Activated naive CD4-positive, alpha-beta T cell treated with Interleukin-2 at 50 U/mL for 16 hours (primary cell): Measurements from ENCODE around the gene SOS1.
"Not testable (repeated sequence)": the region's sequence is repeated elsewhere in the genome, so short reads cannot be mapped to it uniquely, and the experiment has no call there.

Experiments
- DNase-seq: peaks from one replicate; pipeline ENCODE4 v3.0.0-alpha.2; 2020

Gene SOS1

DNA sequence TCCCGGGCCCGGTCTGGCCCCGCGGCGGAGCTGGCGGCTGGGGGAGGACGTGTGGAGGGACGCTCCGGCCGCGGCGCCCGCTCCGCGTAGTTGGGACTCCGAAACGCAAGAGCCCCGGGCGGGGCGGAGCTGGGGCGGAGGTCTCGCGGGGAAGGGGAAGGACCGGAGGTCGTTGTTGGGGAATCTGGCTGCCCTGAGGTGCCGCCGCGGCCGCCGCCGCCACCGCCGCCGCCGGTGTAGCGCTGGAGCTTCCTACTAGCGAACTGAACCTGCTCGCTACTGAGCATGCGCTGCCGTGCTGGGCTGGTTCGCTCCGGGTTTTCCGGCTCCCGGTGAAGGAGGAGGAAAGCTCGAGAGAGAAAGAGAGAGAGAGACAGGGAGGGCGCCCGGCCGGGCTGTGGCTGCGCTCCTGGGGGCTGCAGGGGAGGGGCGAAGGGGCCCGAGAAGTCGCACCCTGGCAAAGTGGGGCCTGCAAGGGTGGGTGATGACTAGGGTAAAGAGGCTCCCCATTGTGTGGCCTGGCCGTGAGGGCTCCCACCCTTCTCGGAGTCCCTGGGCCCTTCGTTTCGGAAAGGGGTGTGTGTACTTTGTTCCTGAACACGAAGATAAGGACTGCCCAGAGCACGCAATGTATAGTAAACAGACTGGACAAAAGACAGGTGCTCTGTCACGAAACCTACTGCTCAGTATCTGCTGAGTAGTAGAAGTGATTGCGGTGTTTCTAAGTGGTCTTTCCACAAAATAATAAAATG is at the start of gene SOS1:
TSS of gene SOS1 (minus strand) at position 281 of the 752 bp plus-strand sequence. CDS start 629 bp downstream, outside the sequence.
- peak; percentile 94 for DNase-seq

GRCh38 chr2:39164089-39164488 is 43.2 kb upstream of the SOS1 start:
- no peak for DNase-seq

GRCh38 chr2:39160982-39161381 is 40.1 kb upstream of the SOS1 start:
- DNase-seq = no peak

DNA sequence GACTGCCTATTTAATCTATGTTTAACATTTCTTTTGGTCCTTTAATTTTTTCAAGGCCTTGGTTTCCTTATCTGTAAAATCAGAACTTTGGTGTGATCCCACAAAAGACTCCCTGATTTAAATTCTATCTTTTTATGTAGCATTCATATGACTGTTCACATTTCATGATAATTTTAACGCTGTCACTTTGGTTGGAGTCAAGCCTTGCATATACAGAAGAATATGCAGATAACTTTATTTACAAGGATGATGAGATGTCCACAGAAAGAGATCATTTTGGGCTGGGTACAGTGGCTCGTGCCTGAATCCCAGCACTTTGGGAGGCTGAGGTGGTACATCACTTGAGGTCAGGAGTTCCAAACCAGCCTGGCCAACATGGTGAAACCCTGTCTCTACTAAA is 38.4 kb upstream of the SOS1 start:
- no peak for DNase-seq

- DNase-seq = no peak
Observed at GRCh38 chr2:39158351-39158750, 37.5 kb upstream of the SOS1 start.

GRCh38 chr2:39156846-39157245 is 36.0 kb upstream of the SOS1 start:
- DNase-seq = no peak

DNA sequence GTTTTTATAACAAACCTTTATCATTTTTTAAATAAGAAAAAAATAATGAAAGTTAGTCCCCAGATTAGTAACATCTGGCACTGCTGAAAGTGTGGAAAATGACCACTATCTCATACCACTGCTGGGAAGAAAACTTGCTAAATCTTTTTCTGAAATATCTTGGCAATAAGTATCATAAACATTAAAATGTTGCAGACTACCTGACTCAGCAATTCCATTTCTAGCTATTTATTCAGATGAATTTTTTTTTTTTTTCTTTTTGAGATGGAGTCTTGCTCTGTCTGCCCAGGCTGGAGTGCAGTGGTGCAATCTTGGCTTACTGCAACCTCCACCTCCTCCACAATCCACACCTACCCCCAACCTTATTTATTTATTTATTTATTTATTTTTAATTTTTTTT is 35.3 kb upstream of the SOS1 start:
- no peak for DNase-seq

DNA sequence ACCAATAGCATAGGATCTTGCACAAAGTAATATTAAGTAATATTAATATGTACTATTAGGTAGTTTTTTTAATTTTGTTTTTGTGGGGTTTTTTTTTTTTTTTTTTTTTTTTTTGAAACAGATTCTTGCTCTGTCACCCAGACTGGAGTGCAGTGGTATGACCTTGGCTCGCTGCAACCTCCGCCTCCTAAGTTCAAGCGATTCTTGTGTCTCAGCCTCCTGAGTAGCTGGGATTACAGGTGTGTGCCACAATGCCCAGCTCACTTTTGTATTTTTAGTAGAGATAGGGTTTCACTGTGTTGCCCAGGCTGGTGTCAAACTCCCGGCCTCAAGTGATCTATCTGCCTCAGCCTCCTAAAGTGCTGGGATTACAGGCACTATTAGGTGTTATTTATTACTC is 34.7 kb upstream of the SOS1 start:
- DNase-seq = not testable (repeated sequence)

- no peak for DNase-seq
Observed at GRCh38 chr2:39154944-39155343, 34.1 kb upstream of the SOS1 start.

GRCh38 chr2:39153312-39153711 is 32.5 kb upstream of the SOS1 start:
- no peak for DNase-seq

- DNase-seq = no peak
Observed at GRCh38 chr2:39152504-39152903, 31.7 kb upstream of the SOS1 start.

GRCh38 chr2:39150890-39151497 is 30.1 kb upstream of the SOS1 start:
- DNase-seq = no peak

DNA sequence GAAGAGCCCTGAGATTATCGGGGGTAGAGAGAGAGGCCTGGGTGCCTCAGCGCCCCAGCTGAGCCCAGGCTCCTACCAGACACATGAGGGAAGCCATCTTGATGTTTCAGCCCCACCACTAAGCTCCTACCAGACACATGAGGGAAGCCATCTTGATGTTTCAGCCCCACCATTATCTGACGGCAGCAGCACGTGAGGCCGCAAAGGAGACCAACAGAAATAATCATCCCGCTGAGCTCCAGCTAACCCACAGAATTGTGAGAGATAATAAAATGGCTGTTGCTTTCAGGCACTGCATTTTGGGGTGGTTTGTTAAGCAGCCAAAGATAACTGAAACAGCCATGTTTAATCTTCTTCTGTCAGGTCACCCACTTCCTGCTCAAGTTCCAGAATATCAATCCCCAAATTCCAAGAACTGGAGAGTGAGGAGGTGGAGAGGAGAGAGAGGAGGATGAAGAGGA is 29.3 kb upstream of the SOS1 start:
- DNase-seq = no peak

- no peak for DNase-seq
Observed at GRCh38 chr2:39146630-39147029, 25.8 kb upstream of the SOS1 start.

- no peak for DNase-seq
Observed at GRCh38 chr2:39145906-39146421, 25.1 kb upstream of the SOS1 start.

GRCh38 chr2:39144416-39144815 is 23.6 kb upstream of the SOS1 start:
- no peak for DNase-seq

- DNase-seq = no peak
Observed at GRCh38 chr2:39142904-39143605, 22.2 kb upstream of the SOS1 start.

- DNase-seq = peak; percentile 31
Observed at GRCh38 chr2:39141334-39142271, 20.8 kb upstream of the SOS1 start.

GRCh38 chr2:39140948-39141333 is 20.1 kb upstream of the SOS1 start:
- not testable (repeated sequence) for DNase-seq

GRCh38 chr2:39140322-39140847 is 19.5 kb upstream of the SOS1 start:
- no peak for DNase-seq

- no peak for DNase-seq
Observed at GRCh38 chr2:39139511-39140237, 18.8 kb upstream of the SOS1 start.

- DNase-seq = no peak
Observed at GRCh38 chr2:39138837-39139211, 18.0 kb upstream of the SOS1 start.
